Neural crest cell (in vitro differentiated cells): Measurements from ENCODE around the gene ZDHHC19. TPM values are rescaled to one million over a fixed set of nuclear protein-coding genes. Genes with fewer than 3 reads are reported as not detected.
A peak's percentile ranks its signal among the peaks of the same experiment; 100 is the strongest.

Experiments used
- DNase-seq: peaks from one replicate; pipeline ENCODE4 v3.0.0; 2021; ENCODE audit warnings: low read depth, mixed read lengths, low spot score
- H3K27ac Mint-ChIP-seq: one replicate; pipeline ENCODE4 v1.8.0; 2021; ENCODE audit warnings: mild to moderate bottlenecking, mixed read lengths; ENCODE audit not compliant: unreplicated experiment
- H3K27me3 Mint-ChIP-seq: 2 replicates; pipeline ENCODE4 v1.8.0; 2021; ENCODE audit warnings: low read depth, mild to moderate bottlenecking, mixed read lengths
- H3K36me3 Mint-ChIP-seq: 2 replicates; pipeline ENCODE4 v1.8.0; 2021; ENCODE audit warnings: low read depth, mild to moderate bottlenecking, mixed read lengths
- H3K4me1 Mint-ChIP-seq: 2 replicates; pipeline ENCODE4 v1.8.0; 2021; ENCODE audit warnings: mixed read lengths
- H3K4me3 Mint-ChIP-seq: one replicate; pipeline ENCODE4 v1.8.0; 2021; ENCODE audit warnings: mild to moderate bottlenecking, mixed read lengths
- H3K9me3 Mint-ChIP-seq: 2 replicates; pipeline ENCODE4 v1.8.0; 2021; ENCODE audit warnings: mixed read lengths
- CTCF ChIP-seq: fragments of 200-600 bp; sonication (generic); conservative IDR thresholded peaks from 2 replicates; pipeline ENCODE4 v1.5.0; 2021; ENCODE audit warnings: antibody characterized with exemption, mild to moderate bottlenecking
- total RNA-seq: library from RNA; stranded (reverse); gene quantifications from 2 replicates; pipeline ENCODE4 v1.2.1, GENCODE V29; 2021

The ZDHHC19 gene
- total RNA-seq, 1 donor from 2014 or later = not detected

DNA sequence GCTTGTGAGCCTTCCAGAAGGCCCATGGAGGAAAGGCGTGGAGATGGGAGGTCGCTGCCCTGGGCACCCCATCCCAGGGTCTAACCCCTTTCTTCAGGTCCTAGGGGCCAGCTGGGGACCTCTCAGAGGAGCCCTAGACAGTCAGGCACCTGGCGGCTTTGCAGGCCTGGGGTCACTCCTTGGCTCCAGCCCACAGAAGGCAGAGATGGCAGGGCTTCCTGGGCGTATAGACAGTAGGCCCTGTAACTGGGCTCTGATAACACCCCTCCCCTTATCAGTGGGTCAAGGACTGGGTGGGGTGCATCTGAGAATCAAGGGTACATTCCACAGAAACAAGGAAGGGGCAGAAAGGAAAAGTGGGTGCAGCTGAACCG lies 16.7 kb downstream of the ZDHHC19 start:
- TF ChIP-seq CTCF = no peak
- Mint-ChIP-seq H3K27ac (peak overlapping the region; percentile 45), H3K4me1 (peaks cover 6% of the 10 kb centered on the region), H3K36me3 (no peaks in the 10 kb centered on the region), H3K27me3 (no peaks in the 10 kb centered on the region), H3K9me3 (no peaks in the 10 kb centered on the region), H3K4me3 (no peak overlapping the region)
- DNase-seq = no peak

- H3K4me3 Mint-ChIP-seq = no peak overlapping the region
- no peaks in the 10 kb centered on the region for H3K9me3 Mint-ChIP-seq
- H3K27me3 Mint-ChIP-seq = no peaks in the 10 kb centered on the region
- H3K27ac Mint-ChIP-seq = no peak overlapping the region
- H3K4me1 Mint-ChIP-seq = peaks cover 6% of the 10 kb centered on the region
- TF ChIP-seq CTCF = no peak
- H3K36me3 Mint-ChIP-seq = no peaks in the 10 kb centered on the region
- DNase-seq = no peak
These were observed 17.3 kb downstream of the ZDHHC19 start for GRCh38 chr3:196193736-196194541.

DNA sequence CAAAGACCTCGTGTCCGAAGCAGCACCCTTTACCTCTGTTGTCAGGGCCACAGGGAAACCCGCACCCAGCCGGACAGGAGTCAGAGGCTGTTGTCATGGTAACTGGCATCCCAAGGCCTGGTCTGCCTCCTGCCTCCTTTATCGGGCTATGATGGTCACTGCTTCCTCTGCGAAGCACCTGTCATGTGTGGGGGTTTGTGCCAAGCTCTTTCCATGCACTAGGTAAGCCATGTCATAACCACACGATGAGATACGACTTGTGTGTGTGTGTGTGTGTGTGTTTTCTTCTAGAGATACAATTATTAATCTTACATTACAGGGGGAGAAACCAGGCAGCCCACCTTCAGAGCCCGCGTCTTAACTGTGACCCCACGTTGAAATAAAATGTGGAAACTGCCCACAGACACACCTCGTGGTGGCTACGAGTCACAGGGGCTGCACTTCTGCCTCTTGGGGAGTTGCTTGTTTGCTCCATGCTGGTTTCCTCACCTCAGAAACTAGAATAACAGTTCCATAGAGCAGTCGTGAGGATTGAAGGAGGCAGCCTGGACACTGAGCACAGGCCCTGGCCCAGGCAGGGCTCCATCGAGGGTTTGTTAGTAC lies 18.0 kb downstream of the ZDHHC19 start:
- Mint-ChIP-seq H3K4me3 (no peak overlapping the region), H3K4me1 (peaks cover 6% of the 10 kb centered on the region), H3K27ac (peak overlapping the region; percentile 71), H3K36me3 (no peaks in the 10 kb centered on the region), H3K27me3 (no peaks in the 10 kb centered on the region), H3K9me3 (no peaks in the 10 kb centered on the region)
- no peak for DNase-seq
- no peak for TF ChIP-seq CTCF

GRCh38 chr3:196192524-196193051 lies 18.6 kb downstream of the ZDHHC19 start:
- Mint-ChIP-seq H3K27ac (peak overlapping the region; percentile 71), H3K4me3 (no peak overlapping the region), H3K27me3 (no peaks in the 10 kb centered on the region), H3K9me3 (no peaks in the 10 kb centered on the region), H3K36me3 (no peaks in the 10 kb centered on the region), H3K4me1 (peaks cover 6% of the 10 kb centered on the region)
- no peak for TF ChIP-seq CTCF
- no peak for DNase-seq

GRCh38 chr3:196192036-196192523 lies 19.1 kb downstream of the ZDHHC19 start:
- H3K9me3 Mint-ChIP-seq = no peaks in the 10 kb centered on the region
- no peak for DNase-seq
- no peak for TF ChIP-seq CTCF

More at GRCh38 chr3:196192036-196192523, 19.1 kb downstream of the ZDHHC19 start:
- no peak overlapping the region for H3K4me3 Mint-ChIP-seq
- peaks cover 8% of the 10 kb centered on the region for H3K4me1 Mint-ChIP-seq
- H3K36me3 Mint-ChIP-seq = no peaks in the 10 kb centered on the region
- H3K27me3 Mint-ChIP-seq = no peaks in the 10 kb centered on the region
- H3K27ac Mint-ChIP-seq = no peak overlapping the region
